Measurements from ENCODE around the gene TMPRSS11F.

Gene TMPRSS11F

DNA sequence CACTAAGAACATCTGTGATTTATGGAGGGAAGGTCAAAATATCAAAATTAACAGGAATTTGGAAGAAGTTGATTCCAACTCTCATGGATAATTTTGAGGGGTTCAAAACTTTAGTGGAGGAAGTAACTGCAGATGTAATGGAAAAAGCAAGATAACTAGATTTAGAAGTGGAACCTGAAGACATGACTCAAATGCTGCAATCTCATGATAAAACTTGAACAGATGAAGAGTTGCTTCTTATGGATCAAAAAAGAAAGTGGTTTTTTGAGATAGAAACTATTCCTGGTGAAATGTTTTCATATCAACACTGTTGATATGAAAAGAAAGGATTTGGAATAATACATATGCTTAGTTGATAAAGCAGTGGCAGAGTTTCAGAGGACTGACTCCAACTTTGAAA, 9.7 kb downstream of the TMPRSS11F start:
- H3K9ac ChIP-seq (ENCODE audit: low read depth, low read length): no peak overlapping the region
- no peak overlapping the region for H3K4me3 ChIP-seq (ENCODE audit: low read depth in 1 of 2, low read length in 2 of 2)
- no peak overlapping the region for H3K4me2 ChIP-seq (ENCODE audit: insufficient read depth, low read length)
- H2AFZ ChIP-seq (ENCODE audit: low read depth, low read length): no peak overlapping the region
- DNase-seq (no peak), ATAC-seq (ENCODE audit: insufficient read depth, low read depth) (no peak)
- no peaks in the 10 kb centered on the region for H3K79me2 ChIP-seq (ENCODE audit: insufficient read depth, low read length)
- H3K36me3 ChIP-seq (ENCODE audit: insufficient read depth, low read length): no peaks in the 10 kb centered on the region
- no peak for TF ChIP-seq EZH2 (IDR thresholded peaks at IDR 0.05; ENCODE audit: borderline replicate concordance, low read depth, low read length, severe bottlenecking)
- TF ChIP-seq, protein P1, sequence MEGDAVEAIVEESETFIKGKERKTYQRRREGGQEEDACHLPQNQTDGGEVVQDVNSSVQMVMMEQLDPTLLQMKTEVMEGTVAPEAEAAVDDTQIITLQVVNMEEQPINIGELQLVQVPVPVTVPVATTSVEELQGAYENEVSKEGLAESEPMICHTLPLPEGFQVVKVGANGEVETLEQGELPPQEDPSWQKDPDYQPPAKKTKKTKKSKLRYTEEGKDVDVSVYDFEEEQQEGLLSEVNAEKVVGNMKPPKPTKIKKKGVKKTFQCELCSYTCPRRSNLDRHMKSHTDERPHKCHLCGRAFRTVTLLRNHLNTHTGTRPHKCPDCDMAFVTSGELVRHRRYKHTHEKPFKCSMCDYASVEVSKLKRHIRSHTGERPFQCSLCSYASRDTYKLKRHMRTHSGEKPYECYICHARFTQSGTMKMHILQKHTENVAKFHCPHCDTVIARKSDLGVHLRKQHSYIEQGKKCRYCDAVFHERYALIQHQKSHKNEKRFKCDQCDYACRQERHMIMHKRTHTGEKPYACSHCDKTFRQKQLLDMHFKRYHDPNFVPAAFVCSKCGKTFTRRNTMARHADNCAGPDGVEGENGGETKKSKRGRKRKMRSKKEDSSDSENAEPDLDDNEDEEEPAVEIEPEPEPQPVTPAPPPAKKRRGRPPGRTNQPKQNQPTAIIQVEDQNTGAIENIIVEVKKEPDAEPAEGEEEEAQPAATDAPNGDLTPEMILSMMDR (IDR thresholded peaks at IDR 0.05; ENCODE audit: borderline replicate concordance, extremely low read depth, low read length, poor library complexity, severe bottlenecking): no peak
- no peaks in the 10 kb centered on the region for H4K20me1 ChIP-seq (ENCODE audit: insufficient read depth, low read length)
- H3K27ac ChIP-seq (ENCODE audit: low read length): no peak overlapping the region
- no peaks in the 10 kb centered on the region for H3K27me3 ChIP-seq (ENCODE audit: insufficient read depth, low read length, poor library complexity)
- no peaks in the 10 kb centered on the region for H3K4me1 ChIP-seq (ENCODE audit: insufficient read depth, low read length)
- no peaks in the 10 kb centered on the region for H3K9me3 ChIP-seq (ENCODE audit: insufficient read depth, low read length, severe bottlenecking)

GRCh38 chr4:68110441-68110840, 19.2 kb downstream of the TMPRSS11F start:
- no peak for TF ChIP-seq EZH2 (IDR thresholded peaks at IDR 0.05; ENCODE audit: borderline replicate concordance, low read depth, low read length, severe bottlenecking)
- TF ChIP-seq, protein P1 (IDR thresholded peaks at IDR 0.05; ENCODE audit: borderline replicate concordance, extremely low read depth, low read length, poor library complexity, severe bottlenecking): no peak
- no peaks in the 10 kb centered on the region for H3K4me1 ChIP-seq (ENCODE audit: insufficient read depth, low read length)

GRCh38 chr4:68109868-68110267, 19.8 kb downstream of the TMPRSS11F start:
- Histone ChIP-seq H3K36me3 (ENCODE audit: insufficient read depth, low read length) (no peaks in the 10 kb centered on the region), H3K79me2 (ENCODE audit: insufficient read depth, low read length) (no peaks in the 10 kb centered on the region), H3K4me1 (ENCODE audit: insufficient read depth, low read length) (no peaks in the 10 kb centered on the region), H3K4me3 (ENCODE audit: low read depth in 1 of 2, low read length in 2 of 2) (no peak overlapping the region), H3K9me3 (ENCODE audit: insufficient read depth, low read length, severe bottlenecking) (no peaks in the 10 kb centered on the region), H2AFZ (ENCODE audit: low read depth, low read length) (no peak overlapping the region), H4K20me1 (ENCODE audit: insufficient read depth, low read length) (no peaks in the 10 kb centered on the region), H3K9ac (ENCODE audit: low read depth, low read length) (no peak overlapping the region), H3K27ac (ENCODE audit: low read length) (no peak overlapping the region), H3K27me3 (ENCODE audit: insufficient read depth, low read length, poor library complexity) (no peaks in the 10 kb centered on the region), H3K4me2 (ENCODE audit: insufficient read depth, low read length) (no peak overlapping the region)
- no peak for DNase-seq
- TF ChIP-seq EZH2 (IDR thresholded peaks at IDR 0.05; ENCODE audit: borderline replicate concordance, low read depth, low read length, severe bottlenecking): no peak
- TF ChIP-seq, protein P1 (IDR thresholded peaks at IDR 0.05; ENCODE audit: borderline replicate concordance, extremely low read depth, low read length, poor library complexity, severe bottlenecking): no peak
- no peak for ATAC-seq (ENCODE audit: insufficient read depth, low read depth)

More at GRCh38 chr4:68110441-68110840, 19.2 kb downstream of the TMPRSS11F start:
- Histone ChIP-seq H4K20me1 (ENCODE audit: insufficient read depth, low read length) (no peaks in the 10 kb centered on the region), H2AFZ (ENCODE audit: low read depth, low read length) (no peak overlapping the region), H3K27ac (ENCODE audit: low read length) (no peak overlapping the region), H3K4me2 (ENCODE audit: insufficient read depth, low read length) (no peak overlapping the region), H3K27me3 (ENCODE audit: insufficient read depth, low read length, poor library complexity) (no peaks in the 10 kb centered on the region), H3K4me3 (ENCODE audit: low read depth in 1 of 2, low read length in 2 of 2) (no peak overlapping the region), H3K9me3 (ENCODE audit: insufficient read depth, low read length, severe bottlenecking) (no peaks in the 10 kb centered on the region), H3K79me2 (ENCODE audit: insufficient read depth, low read length) (no peaks in the 10 kb centered on the region), H3K36me3 (ENCODE audit: insufficient read depth, low read length) (no peaks in the 10 kb centered on the region), H3K9ac (ENCODE audit: low read depth, low read length) (no peak overlapping the region)
- ATAC-seq (ENCODE audit: insufficient read depth, low read depth): no peak
- DNase-seq: no peak

GRCh38 chr4:68082758-68083157, 46.9 kb downstream of the TMPRSS11F start:
- Histone ChIP-seq H3K27ac (ENCODE audit: low read length) (no peak overlapping the region), H2AFZ (ENCODE audit: low read depth, low read length) (no peak overlapping the region), H3K27me3 (ENCODE audit: insufficient read depth, low read length, poor library complexity) (no peaks in the 10 kb centered on the region), H3K79me2 (ENCODE audit: insufficient read depth, low read length) (no peaks in the 10 kb centered on the region), H3K9me3 (ENCODE audit: insufficient read depth, low read length, severe bottlenecking) (no peaks in the 10 kb centered on the region), H3K36me3 (ENCODE audit: insufficient read depth, low read length) (no peaks in the 10 kb centered on the region), H3K4me2 (ENCODE audit: insufficient read depth, low read length) (no peak overlapping the region), H3K4me1 (ENCODE audit: insufficient read depth, low read length) (no peaks in the 10 kb centered on the region), H3K4me3 (ENCODE audit: low read depth in 1 of 2, low read length in 2 of 2) (no peak overlapping the region), H3K9ac (ENCODE audit: low read depth, low read length) (no peak overlapping the region), H4K20me1 (ENCODE audit: insufficient read depth, low read length) (no peaks in the 10 kb centered on the region)
- DNase-seq: no peak
- no peak for TF ChIP-seq EZH2 (IDR thresholded peaks at IDR 0.05; ENCODE audit: borderline replicate concordance, low read depth, low read length, severe bottlenecking)
- TF ChIP-seq, protein P1 (IDR thresholded peaks at IDR 0.05; ENCODE audit: borderline replicate concordance, extremely low read depth, low read length, poor library complexity, severe bottlenecking): no peak
- no peak for ATAC-seq (ENCODE audit: insufficient read depth, low read depth)
